Activated gamma-delta T cell treated with Interleukin-2 at 50 U/mL for 16 hours (primary cell): ENCODE results near the gene CXADR.

Source experiments
- DNase-seq: peaks from one replicate; pipeline ENCODE4 v3.0.0-alpha.2; 2020

CXADR gene

DNA sequence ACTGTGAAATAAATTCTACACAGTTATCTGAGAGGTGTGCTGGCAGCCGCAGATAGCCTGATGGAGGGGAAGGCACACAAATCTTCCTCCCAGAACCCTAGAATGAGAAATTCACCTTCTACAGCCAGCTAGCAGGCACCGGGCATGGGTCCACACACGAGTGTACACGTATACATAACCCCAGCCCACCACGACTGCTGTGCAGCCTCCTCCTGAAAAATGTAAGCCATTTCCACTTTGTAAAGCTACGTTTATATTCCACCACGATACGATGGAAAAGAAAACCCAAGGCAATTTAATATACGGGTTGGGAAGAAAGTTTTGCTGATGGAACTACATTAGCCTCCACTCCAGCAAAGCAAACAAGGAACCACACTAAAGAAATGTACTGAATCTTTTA is 98.1 kb downstream of the CXADR start:
- DNase-seq, result no peak

DNA sequence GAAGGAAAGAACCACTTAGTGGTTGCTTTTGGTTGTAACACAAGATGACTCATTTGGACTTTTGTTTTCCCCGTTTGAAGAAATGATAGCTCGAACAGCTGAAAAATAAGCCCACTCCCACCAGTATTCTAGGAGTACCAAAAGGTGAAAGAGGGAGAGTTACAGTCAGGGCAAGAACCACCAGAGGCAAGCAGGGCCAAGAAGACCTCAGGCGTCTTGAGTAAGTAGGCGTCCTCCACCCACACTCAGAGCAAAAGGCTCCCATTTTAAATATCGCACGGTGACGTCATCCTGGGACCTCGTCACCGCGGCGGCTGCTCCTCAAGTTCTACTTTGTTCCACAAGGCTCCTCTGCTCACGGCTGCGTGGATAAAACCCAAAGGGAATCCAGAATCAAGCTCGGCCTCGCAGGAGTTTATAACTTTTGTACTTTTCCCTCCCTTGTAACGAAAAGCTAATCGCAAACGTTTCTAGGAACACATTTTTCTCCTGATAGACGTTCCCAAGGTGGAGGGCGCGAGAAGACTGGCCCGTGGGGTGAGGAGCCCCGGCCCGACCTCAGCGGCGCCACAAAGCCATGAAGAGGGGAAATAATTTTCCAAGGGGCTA is 98.7 kb downstream of the CXADR start:
- DNase-seq, result peak; percentile 63

DNA sequence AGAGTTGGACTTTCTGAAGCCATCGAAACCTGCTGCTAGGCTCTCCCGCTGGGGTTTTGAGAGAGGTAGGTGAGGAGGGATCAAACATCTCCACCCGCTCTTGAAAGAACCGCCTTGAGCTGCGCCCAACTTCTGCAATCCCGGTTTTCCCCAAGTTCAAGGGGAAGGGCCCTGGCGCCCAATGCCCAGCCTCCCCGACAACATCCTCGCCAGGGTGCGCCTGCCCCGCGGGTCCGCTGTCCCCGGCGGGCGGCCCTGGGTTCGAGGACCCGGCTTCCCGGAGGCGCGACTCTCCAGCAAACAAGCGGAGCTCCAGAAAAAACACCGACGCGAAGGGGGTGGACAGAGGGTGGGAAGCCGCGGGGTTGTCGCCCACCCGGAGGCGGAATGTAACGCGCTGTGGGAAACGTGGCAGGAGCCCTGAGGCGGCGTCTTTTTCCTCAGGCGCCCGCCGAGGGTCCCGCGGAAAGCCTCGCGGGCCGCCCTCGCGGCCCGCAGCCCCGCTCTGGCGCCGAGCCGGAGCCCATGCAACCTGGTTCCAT is 99.3 kb downstream of the CXADR start:
- peak; percentile 4 for DNase-seq

GRCh38 chr21:17612565-17613241 is 99.9 kb downstream of the CXADR start, which contains the start of gene BTG3:
TSS of gene BTG3 (minus strand) at chr21:17612901. CDS start at chr21:17609144, 3,757 bp downstream.
- DNase-seq, result peak; percentile 78

DNA sequence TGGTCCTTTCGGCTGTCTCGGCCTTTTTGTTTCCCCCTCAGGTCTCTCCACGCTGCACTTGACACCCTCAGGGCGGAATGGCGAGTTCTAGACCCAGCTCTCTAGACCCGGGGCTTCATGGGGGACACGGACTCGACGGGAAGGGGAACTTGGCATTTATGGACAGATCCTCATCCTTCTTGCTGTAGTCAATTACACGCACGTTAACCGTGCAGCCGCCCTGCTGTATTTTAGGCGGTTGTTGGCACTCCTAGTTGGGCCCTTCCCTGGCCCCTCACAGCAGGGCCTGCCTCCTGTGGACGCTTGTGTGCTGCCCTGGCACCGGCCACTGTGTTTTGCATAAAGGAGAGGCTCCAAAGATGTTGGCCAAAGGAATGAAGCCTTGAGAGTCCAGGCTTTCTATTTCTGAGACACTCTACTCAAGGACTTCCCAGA is 100.4 kb downstream of the CXADR start:
- DNase-seq, result no peak

- no peak for DNase-seq
These were observed 104.0 kb downstream of the CXADR start for GRCh38 chr21:17616831-17617230.

- DNase-seq, result no peak
These were observed 109.2 kb downstream of the CXADR start for GRCh38 chr21:17622018-17622417.

GRCh38 chr21:17631195-17631594 is 118.4 kb downstream of the CXADR start:
- DNase-seq, result no peak

- no peak for DNase-seq
These were observed 123.9 kb downstream of the CXADR start for GRCh38 chr21:17636711-17637110.

DNA sequence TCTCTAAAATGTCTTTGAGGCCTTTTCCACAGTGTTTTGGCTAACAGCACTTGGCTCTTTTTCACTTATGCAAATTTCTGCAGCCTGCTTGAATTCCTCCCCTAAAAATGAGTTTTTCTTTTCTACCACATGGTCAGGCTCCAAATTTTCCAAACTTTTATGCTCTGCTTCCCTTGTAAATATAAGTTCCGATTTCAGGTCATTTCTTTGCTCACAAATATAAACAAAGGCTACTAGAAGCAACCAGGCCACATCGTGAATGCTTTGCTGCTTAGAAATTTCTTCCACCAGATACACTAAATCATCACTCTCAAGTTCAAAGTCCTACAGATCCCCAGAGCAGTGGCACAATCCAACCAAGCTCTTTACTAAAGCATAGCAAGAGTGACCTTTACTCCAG is 128.0 kb downstream of the CXADR start:
- DNase-seq, result no peak
